HepG2 (cell line): Measurements from ENCODE around the gene ANKRD22. TPM values are rescaled to one million over a fixed set of nuclear protein-coding genes. Genes with fewer than 3 reads are reported as not detected.

ENCODE experiments used
- DBP ChIP-seq: sonication (generic); formaldehyde crosslinking; IDR thresholded peaks from 2 replicates; pipeline ENCODE4 v1.4.0; 2020; ENCODE audit warnings: missing genetic modification reagents; ENCODE audit errors: not compliant biosample characterization
- GATA4 ChIP-seq: sonication (generic); IDR thresholded peaks from 2 replicates; pipeline ENCODE4 v1.6.1; 2016; ENCODE audit warnings: antibody characterized with exemption, low read depth, borderline replicate concordance
- HDAC6 ChIP-seq: fragments of 200-600 bp; sonication (generic); IDR thresholded peaks from 2 replicates; pipeline ENCODE4 v1.7.0; 2017; ENCODE audit warnings: mild to moderate bottlenecking, antibody characterized with exemption, low read length, low read depth
- HOXA9 ChIP-seq: sonication (generic); formaldehyde crosslinking; IDR thresholded peaks from 2 replicates; pipeline ENCODE4 v1.8.1; 2022; ENCODE audit warnings: missing genetic modification reagents, mild to moderate bottlenecking, moderate library complexity, borderline replicate concordance
- KLF16 ChIP-seq, 2 experiments: sonication (generic) in 1 of 2; formaldehyde crosslinking in 1 of 2; IDR thresholded peaks; 2 replicates each; pipeline versions ENCODE4 v1.6.1 to v1.8.0; 2016 to 2023; ENCODE audit warnings: missing genetic modification reagents in 2 of 2, missing compliant biosample characterization in 1 of 2
- MED8 ChIP-seq: sonication (generic); formaldehyde crosslinking; IDR thresholded peaks from 2 replicates; pipeline ENCODE4 v1.8.1; 2023; ENCODE audit warnings: mild to moderate bottlenecking, missing genetic modification reagents; ENCODE audit not compliant: insufficient replicate concordance
- MIER2 ChIP-seq: IDR thresholded peaks from 2 replicates; pipeline ENCODE4 v1.6.1; 2016; ENCODE audit warnings: missing biosample characterization, missing genetic modification reagents
- MIXL1 ChIP-seq: IDR thresholded peaks from 2 replicates; pipeline ENCODE4 v1.6.1; 2016
- MXD4 ChIP-seq: IDR thresholded peaks from 2 replicates; pipeline ENCODE4 v1.6.1; 2016; ENCODE audit warnings: mild to moderate bottlenecking, missing biosample characterization, missing genetic modification reagents
- MZF1 ChIP-seq: sonication (generic); formaldehyde crosslinking; IDR thresholded peaks from 2 replicates; pipeline ENCODE4 v1.8.1; 2023; ENCODE audit warnings: mild to moderate bottlenecking, missing genetic modification reagents, borderline replicate concordance
- SIX4 ChIP-seq: sonication (generic); formaldehyde crosslinking; IDR thresholded peaks from 2 replicates; pipeline ENCODE4 v1.4.0; 2020; ENCODE audit warnings: missing genetic modification reagents
- ZNF282 ChIP-seq: fragments of 450-650 bp; IDR thresholded peaks from 2 replicates; pipeline ENCODE4 v1.6.1; 2018; ENCODE audit not compliant: partially characterized antibody
- ZNF431 ChIP-seq: sonication (generic); formaldehyde crosslinking; IDR thresholded peaks from 2 replicates; pipeline ENCODE4 v1.9.0; 2022; ENCODE audit warnings: missing genetic modification reagents, low read depth, mild to moderate bottlenecking, borderline replicate concordance
- ZNF446 ChIP-seq: sonication (generic); formaldehyde crosslinking; IDR thresholded peaks from 2 replicates; pipeline ENCODE4 v1.5.0; 2020; ENCODE audit warnings: mild to moderate bottlenecking, missing genetic modification reagents
- ZNF652 ChIP-seq: IDR thresholded peaks from 2 replicates; pipeline ENCODE4 v1.6.1; 2016; ENCODE audit warnings: low read depth, borderline replicate concordance
- ZNF670 ChIP-seq: sonication (generic); formaldehyde crosslinking; IDR thresholded peaks from 2 replicates; pipeline ENCODE4 v1.8.0; 2022; ENCODE audit warnings: mild to moderate bottlenecking, missing genetic modification reagents, borderline replicate concordance
- ZSCAN22 ChIP-seq: sonication (generic); formaldehyde crosslinking; IDR thresholded peaks from 2 replicates; pipeline ENCODE4 v1.4.0; 2020; ENCODE audit warnings: mild to moderate bottlenecking, missing genetic modification reagents
- polyA plus RNA-seq, 8 experiments: library from polyadenylated mRNA; depleted of rRNA in 3 of 8; stranded (reverse) in 7 of 8; unstranded in 1 of 8; fragments of >200 nt; fragmentation: Illumina TruSeq in 4 of 8; extraction: Trizol in 4 of 8; gene quantifications; 2 replicates each; pipeline versions ENCODE4 v1.2.1 to v1.2.3, GENCODE V29; 2011 to 2016; ENCODE audit warnings: low read depth in 4 of 8, missing spikeins in 1 of 8, mixed read lengths in 1 of 8; ENCODE audit not compliant: insufficient read depth in 1 of 8
- total RNA-seq, 5 experiments: library from RNA; depleted of rRNA; stranded (reverse); fragments of >200 nt; fragmentation: Illumina TruSeq; extraction: Trizol; gene quantifications; 2 replicates each; pipeline ENCODE4 v1.2.3, GENCODE V29; 2016; ENCODE audit warnings: low read depth in 1 of 5
- TF ChIP-seq, protein P1 (sequence below): sonication (generic); formaldehyde crosslinking; conservative IDR thresholded peaks from 2 replicates; pipeline ENCODE4 v1.8.0; 2022; ENCODE audit warnings: low read depth, missing genetic modification reagents
- TF ChIP-seq, protein P2 (sequence below): sonication (generic); formaldehyde crosslinking; IDR thresholded peaks from 2 replicates; pipeline ENCODE4 v1.8.1; 2022; ENCODE audit warnings: low read depth, mild to moderate bottlenecking, missing genetic modification reagents
- TF ChIP-seq, protein P3 (sequence below): IDR thresholded peaks from 2 replicates; pipeline ENCODE4 v1.4.0; 2020; ENCODE audit warnings: mild to moderate bottlenecking, missing genetic modification reagents

Gene ANKRD22
- total and polyA plus RNA-seq, 2 of the 13 experiments (the other 11 are each of a cell fraction or from before 2014, with no cell fraction given), result not detected

DNA sequence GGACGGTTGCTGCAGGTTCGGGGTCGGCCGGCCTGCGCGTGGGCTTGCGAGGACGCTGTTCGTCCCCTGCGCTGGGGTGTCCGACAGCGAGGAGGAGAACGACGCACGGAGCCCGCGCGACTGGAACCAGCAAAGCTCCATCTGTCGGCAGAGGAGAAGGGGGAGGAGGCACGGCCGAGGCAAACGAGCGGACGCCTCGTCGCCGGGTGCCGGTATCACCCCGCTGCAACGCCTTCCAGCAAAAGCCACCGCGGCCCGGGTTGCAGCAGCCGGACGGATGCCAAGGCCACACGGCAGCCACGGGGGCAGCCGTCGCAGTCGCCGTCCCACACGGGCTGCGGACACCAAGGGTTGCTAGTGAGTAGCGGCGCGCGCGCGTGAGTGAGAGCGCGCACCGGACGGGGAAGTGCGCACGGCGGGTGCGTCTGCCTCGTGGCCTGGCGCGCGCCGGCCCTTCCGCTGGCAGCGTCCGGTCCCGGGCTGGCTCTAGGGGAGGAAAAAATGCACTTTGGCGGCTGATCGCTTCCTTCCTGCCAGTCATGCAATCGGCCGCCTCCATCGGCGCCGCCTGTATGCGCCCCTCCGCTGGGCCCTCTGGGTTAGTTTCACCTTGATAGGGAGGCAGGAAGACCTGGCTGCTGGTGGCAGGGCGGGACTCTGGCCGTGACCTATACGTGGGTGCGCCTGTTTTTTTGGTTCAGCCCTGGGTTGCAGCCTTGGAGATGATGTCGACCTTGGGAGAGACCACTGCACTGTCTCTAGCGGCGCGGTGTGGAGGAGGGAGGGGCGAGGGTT, 28.8 kb upstream of the ANKRD22 start (continued):
- TF ChIP-seq MZF1 (CRISPR knock-in tag), result no peak
- 0 out of 2 replicates have a peak, but pooled peaks have one; percentile 41 for TF ChIP-seq MXD4 (CRISPR knock-in tag)
- no peak for TF ChIP-seq MIXL1 (CRISPR knock-in tag)
- TF ChIP-seq HOXA9 (CRISPR knock-in tag), result 0 out of 2 replicates have a peak, but pooled peaks have one; percentile 67
- no peak for TF ChIP-seq ZNF446 (CRISPR knock-in tag)
- no peak for TF ChIP-seq ZNF282
- TF ChIP-seq ZNF652 (CRISPR knock-in tag), result no peak
- TF ChIP-seq KLF16 (CRISPR knock-in tag; IDR thresholded peaks at IDR 0.05), result peak; percentile 26 to 80; a peak in 1 of 4 replicates
- TF ChIP-seq ZSCAN22 (CRISPR knock-in tag), result no peak
- TF ChIP-seq, protein P1, sequence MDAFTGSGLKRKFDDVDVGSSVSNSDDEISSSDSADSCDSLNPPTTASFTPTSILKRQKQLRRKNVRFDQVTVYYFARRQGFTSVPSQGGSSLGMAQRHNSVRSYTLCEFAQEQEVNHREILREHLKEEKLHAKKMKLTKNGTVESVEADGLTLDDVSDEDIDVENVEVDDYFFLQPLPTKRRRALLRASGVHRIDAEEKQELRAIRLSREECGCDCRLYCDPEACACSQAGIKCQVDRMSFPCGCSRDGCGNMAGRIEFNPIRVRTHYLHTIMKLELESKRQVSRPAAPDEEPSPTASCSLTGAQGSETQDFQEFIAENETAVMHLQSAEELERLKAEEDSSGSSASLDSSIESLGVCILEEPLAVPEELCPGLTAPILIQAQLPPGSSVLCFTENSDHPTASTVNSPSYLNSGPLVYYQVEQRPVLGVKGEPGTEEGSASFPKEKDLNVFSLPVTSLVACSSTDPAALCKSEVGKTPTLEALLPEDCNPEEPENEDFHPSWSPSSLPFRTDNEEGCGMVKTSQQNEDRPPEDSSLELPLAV, result no peak
- no peak for TF ChIP-seq MIER2 (CRISPR knock-in tag)
- TF ChIP-seq ZNF670 (CRISPR knock-in tag), result no peak; the same call in 1 of the 2 replicates
- TF ChIP-seq DBP (CRISPR knock-in tag), result peak; percentile 48
- TF ChIP-seq MED8 (CRISPR knock-in tag), result peak; percentile 49
- TF ChIP-seq, protein P2, sequence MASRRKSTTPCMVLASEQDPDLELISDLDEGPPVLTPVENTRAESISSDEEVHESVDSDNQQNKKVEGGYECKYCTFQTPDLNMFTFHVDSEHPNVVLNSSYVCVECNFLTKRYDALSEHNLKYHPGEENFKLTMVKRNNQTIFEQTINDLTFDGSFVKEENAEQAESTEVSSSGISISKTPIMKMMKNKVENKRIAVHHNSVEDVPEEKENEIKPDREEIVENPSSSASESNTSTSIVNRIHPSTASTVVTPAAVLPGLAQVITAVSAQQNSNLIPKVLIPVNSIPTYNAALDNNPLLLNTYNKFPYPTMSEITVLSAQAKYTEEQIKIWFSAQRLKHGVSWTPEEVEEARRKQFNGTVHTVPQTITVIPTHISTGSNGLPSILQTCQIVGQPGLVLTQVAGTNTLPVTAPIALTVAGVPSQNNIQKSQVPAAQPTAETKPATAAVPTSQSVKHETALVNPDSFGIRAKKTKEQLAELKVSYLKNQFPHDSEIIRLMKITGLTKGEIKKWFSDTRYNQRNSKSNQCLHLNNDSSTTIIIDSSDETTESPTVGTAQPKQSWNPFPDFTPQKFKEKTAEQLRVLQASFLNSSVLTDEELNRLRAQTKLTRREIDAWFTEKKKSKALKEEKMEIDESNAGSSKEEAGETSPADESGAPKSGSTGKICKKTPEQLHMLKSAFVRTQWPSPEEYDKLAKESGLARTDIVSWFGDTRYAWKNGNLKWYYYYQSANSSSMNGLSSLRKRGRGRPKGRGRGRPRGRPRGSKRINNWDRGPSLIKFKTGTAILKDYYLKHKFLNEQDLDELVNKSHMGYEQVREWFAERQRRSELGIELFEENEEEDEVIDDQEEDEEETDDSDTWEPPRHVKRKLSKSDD, result no peak
- no peak for TF ChIP-seq GATA4
- TF ChIP-seq SIX4, result no peak
- TF ChIP-seq HDAC6, result 0 out of 2 replicates have a peak, but pooled peaks have one; percentile 42
- TF ChIP-seq, protein P3, sequence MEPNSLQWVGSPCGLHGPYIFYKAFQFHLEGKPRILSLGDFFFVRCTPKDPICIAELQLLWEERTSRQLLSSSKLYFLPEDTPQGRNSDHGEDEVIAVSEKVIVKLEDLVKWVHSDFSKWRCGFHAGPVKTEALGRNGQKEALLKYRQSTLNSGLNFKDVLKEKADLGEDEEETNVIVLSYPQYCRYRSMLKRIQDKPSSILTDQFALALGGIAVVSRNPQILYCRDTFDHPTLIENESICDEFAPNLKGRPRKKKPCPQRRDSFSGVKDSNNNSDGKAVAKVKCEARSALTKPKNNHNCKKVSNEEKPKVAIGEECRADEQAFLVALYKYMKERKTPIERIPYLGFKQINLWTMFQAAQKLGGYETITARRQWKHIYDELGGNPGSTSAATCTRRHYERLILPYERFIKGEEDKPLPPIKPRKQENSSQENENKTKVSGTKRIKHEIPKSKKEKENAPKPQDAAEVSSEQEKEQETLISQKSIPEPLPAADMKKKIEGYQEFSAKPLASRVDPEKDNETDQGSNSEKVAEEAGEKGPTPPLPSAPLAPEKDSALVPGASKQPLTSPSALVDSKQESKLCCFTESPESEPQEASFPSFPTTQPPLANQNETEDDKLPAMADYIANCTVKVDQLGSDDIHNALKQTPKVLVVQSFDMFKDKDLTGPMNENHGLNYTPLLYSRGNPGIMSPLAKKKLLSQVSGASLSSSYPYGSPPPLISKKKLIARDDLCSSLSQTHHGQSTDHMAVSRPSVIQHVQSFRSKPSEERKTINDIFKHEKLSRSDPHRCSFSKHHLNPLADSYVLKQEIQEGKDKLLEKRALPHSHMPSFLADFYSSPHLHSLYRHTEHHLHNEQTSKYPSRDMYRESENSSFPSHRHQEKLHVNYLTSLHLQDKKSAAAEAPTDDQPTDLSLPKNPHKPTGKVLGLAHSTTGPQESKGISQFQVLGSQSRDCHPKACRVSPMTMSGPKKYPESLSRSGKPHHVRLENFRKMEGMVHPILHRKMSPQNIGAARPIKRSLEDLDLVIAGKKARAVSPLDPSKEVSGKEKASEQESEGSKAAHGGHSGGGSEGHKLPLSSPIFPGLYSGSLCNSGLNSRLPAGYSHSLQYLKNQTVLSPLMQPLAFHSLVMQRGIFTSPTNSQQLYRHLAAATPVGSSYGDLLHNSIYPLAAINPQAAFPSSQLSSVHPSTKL (CRISPR knock-in tag), result peak; percentile 57; the same call in 1 of the 2 replicates
- TF ChIP-seq ZNF431 (CRISPR knock-in tag), result no peak
